Dedifferentiated amniotic fluid mesenchymal stem cell (primary cell): ENCODE measurements around the gene KRTAP4-11.
"Not testable (repeated sequence)": the region's sequence is repeated elsewhere in the genome, so short reads cannot be mapped to it uniquely, and the experiment has no call there.

Experiments used
- DNase-seq: peaks from one replicate; pipeline ENCODE4 v3.0.0-alpha.2; 2016; ENCODE audit errors: extremely low spot score

Gene KRTAP4-11

GRCh38 chr17:41123991-41124371 is 5.8 kb upstream of the KRTAP4-11 start, which contains the start of gene KRTAP4-12:
KRTAP4-12 (minus strand) TSS chr17:41124182; CDS start chr17:41124122, 60 bp downstream.
- DNase-seq: not testable (repeated sequence)

- not testable (repeated sequence) for DNase-seq
These were observed 5.3 kb upstream of the KRTAP4-11 start for GRCh38 chr17:41123292-41123990.

DNA sequence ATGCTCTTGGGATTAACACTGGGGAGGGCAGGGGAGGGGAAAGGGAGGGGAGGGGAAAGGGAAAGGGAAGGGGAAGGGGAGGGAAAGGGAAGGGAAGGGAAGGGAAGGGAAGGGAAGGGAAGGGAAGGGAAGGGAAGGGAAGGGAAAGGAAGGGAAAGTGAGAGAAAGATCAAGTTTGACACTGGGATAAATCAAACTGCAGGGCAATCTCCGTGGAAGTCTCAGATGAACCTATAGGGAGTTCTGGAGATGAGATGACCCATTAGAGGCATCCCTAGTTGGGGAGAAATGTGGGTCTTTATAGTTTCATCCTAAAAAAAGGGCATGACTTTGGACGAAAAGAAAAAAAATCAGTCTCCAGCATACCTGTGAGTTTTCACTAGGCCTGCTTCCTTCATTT is 3.6 kb upstream of the KRTAP4-11 start:
- DNase-seq: no peak

DNA sequence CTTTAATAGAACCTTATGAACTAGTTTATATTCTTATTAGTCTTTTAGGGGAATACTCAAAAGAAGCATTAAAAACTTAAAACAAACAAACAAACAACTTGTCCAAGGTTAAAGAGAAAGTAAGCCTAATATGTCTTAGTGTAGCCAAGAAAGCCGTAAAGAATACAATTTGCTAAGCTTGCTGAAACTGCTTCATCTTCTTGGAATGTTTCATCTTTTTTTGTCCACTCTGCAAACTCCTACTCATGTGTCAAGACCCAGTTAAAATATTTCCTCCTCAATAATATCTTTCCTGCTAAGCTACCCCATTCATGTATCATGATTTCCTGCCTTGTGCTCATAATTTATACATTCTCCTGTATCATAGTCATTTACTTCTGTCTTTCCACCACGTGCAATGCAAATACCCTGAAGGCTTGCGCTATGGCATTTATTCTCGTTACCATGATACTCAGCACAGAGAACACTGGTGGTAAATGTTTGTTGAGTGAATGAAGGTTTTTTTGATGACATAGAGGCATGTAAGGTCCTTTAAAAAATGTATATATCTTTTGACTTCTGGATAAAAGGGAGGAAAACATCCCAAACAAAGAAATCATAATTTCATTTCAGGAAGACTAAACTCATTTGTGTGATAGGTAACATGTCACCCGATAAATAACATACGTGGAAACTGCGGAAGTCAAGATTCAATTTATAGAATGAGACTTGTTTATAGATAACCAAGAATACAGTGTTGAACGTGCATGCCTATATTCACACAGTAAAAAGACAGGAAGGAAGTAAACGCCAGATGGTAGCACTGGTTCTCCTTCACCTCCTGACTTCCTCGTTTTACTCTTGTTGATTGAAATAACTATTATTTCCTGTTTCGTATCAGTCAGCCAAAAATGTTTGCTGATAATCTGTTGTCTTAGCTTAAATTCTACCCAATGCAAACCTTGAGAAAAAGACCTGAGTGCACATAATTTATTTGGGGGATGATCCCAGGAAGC is 1.8 kb upstream of the KRTAP4-11 start:
- peak; percentile 51 for DNase-seq

DNA sequence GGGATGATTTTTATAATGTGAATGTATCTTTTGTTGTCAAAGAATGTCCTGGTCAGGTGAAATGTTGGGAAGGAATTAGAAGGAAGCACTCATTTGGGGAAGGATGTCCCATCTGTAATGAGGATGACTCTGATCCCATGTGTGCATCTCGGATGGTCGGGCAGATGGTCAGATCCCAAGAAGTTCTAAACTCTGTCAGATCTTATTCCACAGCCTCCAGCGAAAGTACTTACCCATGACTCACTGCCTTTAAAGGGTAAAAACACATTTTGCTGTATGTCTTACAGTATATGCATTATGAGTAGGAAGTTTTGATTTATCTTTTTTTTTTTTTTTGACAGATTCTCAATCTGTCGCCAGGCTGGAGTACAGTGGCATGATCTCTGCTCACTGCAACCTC is 548 bp upstream of the KRTAP4-11 start:
- no peak for DNase-seq

GRCh38 chr17:41116297-41116696 is 1.9 kb downstream of the KRTAP4-11 start:
- DNase-seq: no peak

DNA sequence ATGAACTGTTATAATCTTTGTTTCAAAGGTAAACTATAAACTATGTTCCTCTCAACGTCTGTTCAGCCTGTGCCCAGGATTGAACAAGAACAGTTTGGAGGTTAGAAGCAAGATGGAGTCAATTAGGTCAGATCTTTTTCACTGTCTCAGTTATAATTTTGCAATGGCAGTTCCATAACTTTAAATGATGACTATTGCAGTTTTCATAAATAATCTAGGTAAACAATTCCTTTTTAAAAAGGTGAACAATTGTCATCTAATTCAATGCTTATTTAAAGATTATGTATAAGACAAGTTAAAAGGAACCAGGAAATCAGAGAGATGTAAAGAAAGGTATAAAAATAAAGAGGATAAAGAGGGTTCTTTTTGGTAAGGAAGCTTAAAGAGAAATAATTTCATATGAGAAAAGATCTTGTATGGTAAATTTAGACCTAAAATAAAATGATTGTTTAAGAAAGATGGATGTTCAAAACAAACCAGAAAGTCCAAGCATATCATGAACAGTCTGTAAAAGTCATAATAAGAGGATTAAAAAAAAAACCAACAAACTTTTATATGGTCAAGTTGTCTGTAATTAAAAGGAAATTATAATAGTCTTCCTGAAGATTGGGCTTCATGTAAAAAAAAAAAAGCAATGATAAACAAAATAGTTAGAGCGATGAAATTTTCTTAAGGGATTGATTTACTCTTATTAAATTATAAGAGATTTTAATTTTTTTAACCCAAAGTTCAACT is 6.9 kb downstream of the KRTAP4-11 start:
- DNase-seq: no peak

DNA sequence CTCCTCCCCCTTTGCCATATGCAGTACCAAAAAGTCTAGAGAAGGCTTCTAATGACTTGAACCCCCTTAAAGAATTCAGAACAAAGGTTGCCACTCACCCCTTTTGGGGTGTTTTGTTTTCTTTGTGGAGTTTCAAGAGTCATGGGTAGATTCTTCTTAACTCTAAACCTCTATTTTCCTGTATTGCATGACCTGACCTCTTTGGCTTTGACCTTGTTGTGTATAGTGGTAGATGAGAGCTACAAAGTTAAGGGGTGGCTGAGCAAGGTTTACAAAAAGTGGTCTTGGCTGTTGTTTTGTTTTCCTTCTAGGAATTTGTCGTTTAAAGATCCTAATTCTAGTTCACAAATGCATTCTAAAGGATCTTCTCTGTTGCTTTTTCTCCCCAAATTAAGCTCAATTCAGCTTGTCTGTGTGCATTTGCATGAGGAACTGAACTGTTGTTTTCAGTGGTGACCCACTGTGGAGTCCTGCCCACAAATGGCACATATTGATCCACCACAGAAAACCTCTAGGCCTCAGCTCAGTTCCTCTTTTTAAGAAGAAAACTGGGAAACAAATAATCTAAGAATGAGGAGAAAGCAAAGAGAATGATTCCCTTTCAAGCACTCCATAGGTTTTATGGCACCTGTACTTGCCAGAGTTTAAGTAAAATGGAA is 9.3 kb downstream of the KRTAP4-11 start:
- not testable (repeated sequence) for DNase-seq

GRCh38 chr17:41107941-41108450 is 10.2 kb downstream of the KRTAP4-11 start:
- DNase-seq: no peak

DNA sequence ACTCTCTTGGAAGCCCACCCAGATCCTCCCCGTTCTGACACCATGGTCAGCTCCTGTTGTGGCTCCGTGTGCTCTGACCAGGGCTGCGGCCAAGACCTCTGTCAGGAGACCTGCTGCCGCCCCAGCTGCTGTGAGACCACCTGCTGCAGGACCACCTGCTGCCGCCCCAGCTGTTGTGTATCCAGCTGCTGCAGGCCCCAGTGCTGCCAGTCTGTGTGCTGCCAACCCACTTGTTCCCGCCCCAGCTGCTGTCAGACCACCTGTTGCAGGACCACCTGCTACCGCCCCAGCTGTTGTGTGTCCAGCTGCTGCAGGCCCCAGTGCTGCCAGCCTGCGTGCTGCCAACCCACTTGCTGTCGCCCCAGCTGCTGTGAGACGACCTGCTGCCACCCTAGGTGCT is 12.8 kb downstream of the KRTAP4-11 start, which contains the start of gene KRTAP4-9:
Gene KRTAP4-9, plus strand, starts transcription at position 43 of the 400 bp plus-strand sequence. Its CDS starts 0 bp downstream, at position 43.
- DNase-seq: not testable (repeated sequence)

DNA sequence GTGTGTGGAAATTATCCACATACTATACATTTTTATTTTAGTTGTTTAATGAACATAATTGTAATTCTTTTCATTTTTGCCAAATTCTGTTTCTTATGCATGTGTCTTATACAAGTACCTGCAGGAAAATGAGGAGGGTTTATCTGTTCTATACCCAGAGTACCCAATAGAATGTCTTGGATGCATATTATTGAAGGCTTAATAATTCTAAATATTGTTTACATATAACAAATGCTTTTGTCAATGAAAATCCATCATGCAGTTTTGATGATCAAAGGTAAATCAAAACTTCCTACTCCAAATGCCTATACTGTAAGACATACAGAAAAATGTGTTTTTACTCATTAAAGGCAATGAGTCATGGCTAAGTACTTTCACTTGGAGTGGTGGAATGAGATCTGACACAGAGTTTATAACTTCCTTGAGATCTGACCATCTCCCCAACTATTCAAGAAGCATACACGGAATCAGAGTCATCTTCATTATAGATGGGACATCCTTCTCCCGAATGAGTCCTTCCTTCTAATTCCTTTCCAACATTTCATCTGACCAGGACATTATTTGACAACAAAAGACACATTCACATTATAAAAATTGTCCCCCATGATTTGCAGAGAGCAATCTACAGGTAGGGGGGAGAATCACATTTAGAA is 13.7 kb downstream of the KRTAP4-11 start:
- not testable (repeated sequence) for DNase-seq

DNA sequence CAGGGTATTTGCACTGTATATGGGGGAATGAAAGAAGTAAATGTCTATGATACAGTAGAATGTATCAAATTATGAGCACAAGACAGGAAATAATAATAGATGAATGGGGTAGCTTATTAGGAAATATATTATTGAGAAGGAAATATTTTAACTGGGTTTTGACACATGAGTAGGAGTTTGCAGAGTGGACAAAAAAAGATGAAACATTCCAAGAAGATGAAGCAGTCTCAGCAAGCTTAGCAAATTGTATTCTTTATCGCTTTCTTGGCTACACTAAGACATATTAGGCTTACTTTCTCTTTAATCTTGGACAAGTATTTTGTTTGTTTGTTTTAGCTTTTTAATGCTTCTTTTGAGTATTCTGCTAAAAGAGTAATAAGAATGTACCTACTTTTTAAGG is 14.3 kb downstream of the KRTAP4-11 start:
- no peak for DNase-seq

DNA sequence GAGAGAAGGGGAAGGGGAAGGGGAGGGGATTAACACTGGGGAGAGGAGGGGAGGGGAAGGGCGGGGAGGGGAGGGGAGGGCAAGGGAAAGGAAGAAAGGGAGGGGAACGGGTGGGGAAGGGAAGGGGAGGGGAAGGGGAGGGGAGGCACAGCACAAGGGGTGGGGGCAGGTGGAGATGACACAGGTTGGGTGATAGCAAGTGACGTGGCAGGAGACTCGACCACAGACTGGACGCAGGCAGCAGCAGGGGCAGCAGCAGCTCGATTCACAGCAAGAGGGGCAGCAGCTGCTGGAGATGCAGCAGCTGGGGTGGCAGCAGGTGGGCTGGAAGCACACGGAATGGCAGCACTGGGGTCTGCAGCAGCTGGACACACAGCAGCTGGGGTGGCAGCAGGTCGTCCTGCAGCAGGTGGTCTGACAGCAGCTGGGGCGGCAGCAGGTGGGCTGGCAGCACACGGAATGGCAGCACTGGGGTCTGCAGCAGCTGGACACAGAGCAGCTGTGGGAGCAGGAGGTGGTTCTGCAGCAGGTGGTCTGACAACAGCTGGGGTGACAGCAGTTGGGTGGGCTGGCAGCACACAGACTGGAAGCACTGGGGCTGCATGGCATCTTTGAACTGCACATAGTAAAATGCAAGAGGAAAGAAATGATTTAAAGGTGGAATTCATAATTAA is 16.4 kb downstream of the KRTAP4-11 start, which contains the start of gene KRTAP4-16:
Gene KRTAP4-16, minus strand, starts transcription at position 624 of the 674 bp plus-strand sequence. Its CDS starts 0 bp downstream, at position 624.
- no peak for DNase-seq

- DNase-seq: peak; percentile 87
These were observed 18.3 kb downstream of the KRTAP4-11 start for GRCh38 chr17:41099682-41100480.

DNA sequence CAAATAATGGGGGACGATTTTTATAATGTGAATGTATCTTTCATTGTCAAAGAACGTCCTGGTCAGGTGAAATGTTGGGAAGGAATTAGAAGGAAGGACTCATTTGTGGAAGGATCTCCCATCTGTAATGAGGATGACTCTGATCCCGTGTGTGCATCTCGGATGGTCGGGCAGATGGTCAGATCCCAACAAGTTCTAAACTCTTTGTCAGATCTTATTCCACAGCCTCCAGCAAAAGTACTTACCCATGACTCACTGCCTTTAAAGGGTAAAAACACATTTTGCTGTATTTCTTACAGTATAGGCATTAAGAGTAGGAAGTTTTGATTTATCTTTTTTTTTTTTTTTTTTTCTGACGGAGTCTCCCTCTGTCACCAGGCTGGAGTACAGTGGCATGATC is 19.7 kb downstream of the KRTAP4-11 start:
- DNase-seq: no peak

- DNase-seq: no peak
These were observed 20.1 kb downstream of the KRTAP4-11 start, which contains the start of gene KRTAP4-8 for GRCh38 chr17:41098042-41098441. KRTAP4-8 (minus strand) TSS chr17:41098142; CDS start chr17:41098084, 58 bp downstream.

DNA sequence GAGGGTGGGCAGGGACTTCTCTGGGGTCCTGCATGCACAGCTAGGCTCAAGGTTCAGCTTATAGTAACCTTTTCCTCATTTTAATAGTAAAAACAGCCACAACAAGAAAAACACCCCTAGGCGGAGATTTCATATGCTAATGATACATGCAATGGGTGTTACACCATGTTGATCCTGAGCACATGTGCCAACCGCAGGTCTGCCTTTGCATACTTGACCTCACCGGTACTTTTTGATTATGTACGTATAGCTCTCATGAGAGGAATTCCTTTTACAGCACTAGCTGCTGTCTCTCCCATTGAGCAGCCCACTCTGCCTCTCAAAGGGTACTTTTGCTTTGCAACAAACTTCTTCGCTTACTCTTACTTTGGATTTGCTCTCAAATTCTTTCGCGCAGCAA is 22.1 kb downstream of the KRTAP4-11 start:
- no peak for DNase-seq

DNA sequence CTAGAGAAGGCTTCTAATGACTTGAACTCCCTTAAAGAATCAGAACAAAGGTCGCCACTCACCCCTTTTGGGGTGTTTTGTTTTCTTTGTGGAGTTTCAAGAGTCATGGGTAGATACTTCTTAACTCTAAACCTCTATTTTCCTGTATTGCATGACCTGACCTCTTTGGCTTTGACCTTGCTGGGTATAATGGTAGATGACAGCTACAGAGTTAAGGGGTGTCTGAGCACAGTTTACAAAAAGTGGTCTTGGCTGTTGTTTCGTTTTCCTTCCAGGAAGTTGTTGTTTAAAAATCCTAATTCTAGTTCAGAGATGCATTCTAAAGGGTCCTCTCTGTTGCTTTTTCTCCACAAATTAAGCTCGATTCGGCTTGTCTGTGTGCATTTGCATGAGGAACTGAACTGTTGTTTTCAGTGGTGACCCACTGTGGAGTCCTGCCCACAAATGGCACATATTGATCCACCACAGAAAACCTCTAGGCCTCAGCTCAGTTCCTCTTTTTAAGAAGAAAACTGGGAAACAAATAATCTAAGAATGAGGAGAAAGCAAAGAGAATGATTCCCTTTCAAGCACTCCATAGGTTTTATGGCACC is 29.3 kb downstream of the KRTAP4-11 start:
- DNase-seq: not testable (repeated sequence)
